ENCODE results near the gene NEB.
"Not testable (repeated sequence)": the region's sequence is repeated elsewhere in the genome, so short reads cannot be mapped to it uniquely, and the experiment has no call there.

Gene NEB

GRCh38 chr2:151760139-151760650, 25.9 kb upstream of the NEB start:
- Histone ChIP-seq H3K4me1 (ENCODE audit: control insufficient read depth, insufficient read depth, low read length, poor library complexity, severe bottlenecking) (peaks cover 4% of the 10 kb centered on the region), H3K27ac (ENCODE audit: low read depth, low read length, severe bottlenecking) (no peak overlapping the region), H3K9me3 (ENCODE audit: control insufficient read depth, low read length) (no peaks in the 10 kb centered on the region), H3K36me3 (ENCODE audit: control insufficient read depth, insufficient read depth, low read length) (no peaks in the 10 kb centered on the region), H3K4me3 (ENCODE audit: extremely low read depth, insufficient read depth, low read length, poor library complexity, severe bottlenecking) (no peak overlapping the region)
- 83 to 92% methylated on average over 9 to 10 of the region's 11 CpGs for WGBS, 2 experiments (ENCODE audit: insufficient coverage in 2 of 2)

GRCh38 chr2:151758744-151759143, 24.5 kb upstream of the NEB start:
- H3K36me3 ChIP-seq (ENCODE audit: control insufficient read depth, insufficient read depth, low read length), result no peaks in the 10 kb centered on the region
- H3K4me1 ChIP-seq (ENCODE audit: control insufficient read depth, insufficient read depth, low read length, poor library complexity, severe bottlenecking), result peaks cover 4% of the 10 kb centered on the region
- no peak overlapping the region for H3K4me3 ChIP-seq (ENCODE audit: extremely low read depth, insufficient read depth, low read length, poor library complexity, severe bottlenecking)
- no peak overlapping the region for H3K27ac ChIP-seq (ENCODE audit: low read depth, low read length, severe bottlenecking)
- WGBS, 2 experiments (ENCODE audit: insufficient coverage in 2 of 2), result 80% methylated on average over 1 of the region's 3 CpGs; no CpG with 5 or more reads in 1 of the 2 experiments
- no peaks in the 10 kb centered on the region for H3K9me3 ChIP-seq (ENCODE audit: control insufficient read depth, low read length)

- WGBS, 2 experiments (ENCODE audit: insufficient coverage in 2 of 2), result 80 to 88% methylated on average over 1 of the region's 1 CpG
- Histone ChIP-seq H3K4me3 (ENCODE audit: extremely low read depth, insufficient read depth, low read length, poor library complexity, severe bottlenecking) (no peak overlapping the region), H3K27ac (ENCODE audit: low read depth, low read length, severe bottlenecking) (no peak overlapping the region), H3K9me3 (ENCODE audit: control insufficient read depth, low read length) (no peaks in the 10 kb centered on the region), H3K4me1 (ENCODE audit: control insufficient read depth, insufficient read depth, low read length, poor library complexity, severe bottlenecking) (peaks cover 4% of the 10 kb centered on the region), H3K36me3 (ENCODE audit: control insufficient read depth, insufficient read depth, low read length) (no peaks in the 10 kb centered on the region)
These were observed 23.6 kb upstream of the NEB start for GRCh38 chr2:151757861-151758260.

- no peak overlapping the region for H3K4me3 ChIP-seq (ENCODE audit: extremely low read depth, insufficient read depth, low read length, poor library complexity, severe bottlenecking)
- no peak overlapping the region for H3K27ac ChIP-seq (ENCODE audit: low read depth, low read length, severe bottlenecking)
- peaks cover 4% of the 10 kb centered on the region for H3K4me1 ChIP-seq (ENCODE audit: control insufficient read depth, insufficient read depth, low read length, poor library complexity, severe bottlenecking)
- 87 to 90% methylated on average over 2 of the region's 2 CpGs for WGBS, 2 experiments (ENCODE audit: insufficient coverage in 2 of 2)
- no peaks in the 10 kb centered on the region for H3K9me3 ChIP-seq (ENCODE audit: control insufficient read depth, low read length)
- no peaks in the 10 kb centered on the region for H3K36me3 ChIP-seq (ENCODE audit: control insufficient read depth, insufficient read depth, low read length)
These were observed 22.5 kb upstream of the NEB start for GRCh38 chr2:151756820-151757219.

- Histone ChIP-seq H3K9me3 (ENCODE audit: control insufficient read depth, low read length) (no peaks in the 10 kb centered on the region), H3K36me3 (ENCODE audit: control insufficient read depth, insufficient read depth, low read length) (no peaks in the 10 kb centered on the region), H3K4me3 (ENCODE audit: extremely low read depth, insufficient read depth, low read length, poor library complexity, severe bottlenecking) (no peak overlapping the region), H3K4me1 (ENCODE audit: control insufficient read depth, insufficient read depth, low read length, poor library complexity, severe bottlenecking) (no peaks in the 10 kb centered on the region), H3K27ac (ENCODE audit: low read depth, low read length, severe bottlenecking) (no peak overlapping the region)
- 71% methylated on average over 1 of the region's 1 CpG; no CpG with 5 or more reads in 1 of the 2 experiments for WGBS, 2 experiments (ENCODE audit: insufficient coverage in 2 of 2)
These were observed 20.1 kb upstream of the NEB start for GRCh38 chr2:151754253-151754897.

DNA sequence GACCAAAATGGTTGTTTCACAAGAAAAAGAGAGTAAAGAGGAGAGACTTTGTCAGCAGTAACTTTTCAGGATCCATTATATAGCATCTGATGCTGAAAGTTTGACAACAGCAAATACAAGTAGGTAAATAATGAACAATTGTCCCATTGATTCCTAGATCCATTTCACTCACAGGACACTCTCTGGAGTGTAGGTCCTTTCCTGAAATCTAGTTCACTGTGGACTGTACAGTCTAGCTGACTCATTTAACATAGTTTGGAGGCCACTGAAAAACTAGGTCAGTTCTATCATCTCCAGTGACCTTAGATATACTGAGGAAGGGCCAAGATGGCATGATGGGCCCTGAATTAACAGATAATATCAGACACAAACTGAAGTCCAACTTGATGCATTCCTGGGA, 19.3 kb upstream of the NEB start:
- Histone ChIP-seq H3K36me3 (ENCODE audit: control insufficient read depth, insufficient read depth, low read length) (no peaks in the 10 kb centered on the region), H3K4me1 (ENCODE audit: control insufficient read depth, insufficient read depth, low read length, poor library complexity, severe bottlenecking) (no peaks in the 10 kb centered on the region), H3K4me3 (ENCODE audit: extremely low read depth, insufficient read depth, low read length, poor library complexity, severe bottlenecking) (no peak overlapping the region), H3K9me3 (ENCODE audit: control insufficient read depth, low read length) (no peaks in the 10 kb centered on the region), H3K27ac (ENCODE audit: low read depth, low read length, severe bottlenecking) (no peak overlapping the region)

- not testable (repeated sequence) for H3K4me1 ChIP-seq (ENCODE audit: control insufficient read depth, insufficient read depth, low read length, poor library complexity, severe bottlenecking); H3K9me3 ChIP-seq (ENCODE audit: control insufficient read depth, low read length); H3K36me3 ChIP-seq (ENCODE audit: control insufficient read depth, insufficient read depth, low read length); H3K27ac ChIP-seq (ENCODE audit: low read depth, low read length, severe bottlenecking); H3K4me3 ChIP-seq (ENCODE audit: extremely low read depth, insufficient read depth, low read length, poor library complexity, severe bottlenecking)
- 85% methylated on average over 2 of the region's 3 CpGs; no CpG with 5 or more reads in 1 of the 2 experiments for WGBS, 2 experiments (ENCODE audit: insufficient coverage in 2 of 2)
These were observed 11.0 kb upstream of the NEB start for GRCh38 chr2:151745261-151745660.

- Histone ChIP-seq H3K27ac (ENCODE audit: low read depth, low read length, severe bottlenecking) (no peak overlapping the region), H3K4me1 (ENCODE audit: control insufficient read depth, insufficient read depth, low read length, poor library complexity, severe bottlenecking) (peaks cover 6% of the 10 kb centered on the region), H3K9me3 (ENCODE audit: control insufficient read depth, low read length) (no peaks in the 10 kb centered on the region), H3K36me3 (ENCODE audit: control insufficient read depth, insufficient read depth, low read length) (no peaks in the 10 kb centered on the region), H3K4me3 (ENCODE audit: extremely low read depth, insufficient read depth, low read length, poor library complexity, severe bottlenecking) (no peak overlapping the region)
- WGBS, 2 experiments (ENCODE audit: insufficient coverage in 2 of 2), result 30 to 67% methylated on average over 1 to 2 of the region's 5 CpGs
These were observed 3.9 kb downstream of the NEB start for GRCh38 chr2:151730262-151730975.

DNA sequence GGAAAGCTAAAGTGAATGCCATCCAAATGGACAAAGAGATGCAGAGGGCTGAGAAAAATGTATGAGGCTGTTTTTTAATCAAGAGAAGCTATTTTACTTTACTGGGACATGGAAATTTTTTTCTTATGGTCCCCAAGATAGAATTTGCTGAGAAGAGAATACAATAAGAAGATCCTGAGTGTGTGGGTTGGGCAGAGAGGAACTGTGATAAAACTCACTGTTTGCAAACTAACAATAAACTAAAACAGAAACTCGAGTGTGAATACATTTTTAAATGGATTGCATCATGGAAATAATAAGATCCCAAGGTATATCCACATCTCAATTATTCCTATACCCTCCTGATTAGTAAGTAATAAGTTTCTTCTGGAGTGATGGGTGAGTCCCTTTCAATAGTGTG, 4.4 kb downstream of the NEB start:
- H3K36me3 ChIP-seq (ENCODE audit: control insufficient read depth, insufficient read depth, low read length), result no peaks in the 10 kb centered on the region
- no peak overlapping the region for H3K4me3 ChIP-seq (ENCODE audit: extremely low read depth, insufficient read depth, low read length, poor library complexity, severe bottlenecking)
- no CpG with 5 or more reads among the region's 1 CpG for WGBS, 2 experiments (ENCODE audit: insufficient coverage in 2 of 2)
- H3K4me1 ChIP-seq (ENCODE audit: control insufficient read depth, insufficient read depth, low read length, poor library complexity, severe bottlenecking), result peaks cover 6% of the 10 kb centered on the region
- H3K9me3 ChIP-seq (ENCODE audit: control insufficient read depth, low read length), result no peaks in the 10 kb centered on the region
- H3K27ac ChIP-seq (ENCODE audit: low read depth, low read length, severe bottlenecking), result no peak overlapping the region

DNA sequence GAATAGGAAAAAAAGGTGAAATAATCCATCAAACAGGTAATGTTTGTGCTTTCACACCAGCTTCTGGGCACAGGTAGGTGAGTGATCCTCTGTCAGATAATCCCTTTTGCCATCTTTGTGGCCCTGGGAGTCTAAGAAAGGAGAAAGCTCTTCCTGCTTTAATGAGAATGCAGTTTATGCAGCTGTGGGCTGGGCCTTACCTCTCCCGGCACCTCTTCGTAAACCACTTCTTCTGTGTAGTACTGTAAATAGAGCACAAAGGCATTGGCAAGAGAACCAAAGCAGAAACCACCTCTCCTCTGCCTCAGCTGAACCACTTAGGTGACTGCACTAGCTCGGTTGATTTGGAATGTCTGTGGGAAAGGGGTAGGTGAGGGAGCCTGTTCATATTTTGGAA, 4.9 kb downstream of the NEB start:
- H3K4me1 ChIP-seq (ENCODE audit: control insufficient read depth, insufficient read depth, low read length, poor library complexity, severe bottlenecking), result peaks cover 6% of the 10 kb centered on the region
- no CpG with 5 or more reads among the region's 3 CpGs for WGBS, 2 experiments (ENCODE audit: insufficient coverage in 2 of 2)
- H3K27ac ChIP-seq (ENCODE audit: low read depth, low read length, severe bottlenecking), result no peak overlapping the region
- H3K9me3 ChIP-seq (ENCODE audit: control insufficient read depth, low read length), result no peaks in the 10 kb centered on the region
- no peaks in the 10 kb centered on the region for H3K36me3 ChIP-seq (ENCODE audit: control insufficient read depth, insufficient read depth, low read length)
- H3K4me3 ChIP-seq (ENCODE audit: extremely low read depth, insufficient read depth, low read length, poor library complexity, severe bottlenecking), result no peak overlapping the region

GRCh38 chr2:151728804-151729414, 5.4 kb downstream of the NEB start:
- no peak overlapping the region for H3K4me3 ChIP-seq (ENCODE audit: extremely low read depth, insufficient read depth, low read length, poor library complexity, severe bottlenecking)
- H3K27ac ChIP-seq (ENCODE audit: low read depth, low read length, severe bottlenecking), result no peak overlapping the region
- 47 to 100% methylated on average over 1 to 2 of the region's 3 CpGs for whole genome bisulfite sequencing, 2 experiments (ENCODE audit: insufficient coverage in 2 of 2)
- H3K36me3 ChIP-seq (ENCODE audit: control insufficient read depth, insufficient read depth, low read length), result no peaks in the 10 kb centered on the region
- peaks cover 6% of the 10 kb centered on the region for H3K4me1 ChIP-seq (ENCODE audit: control insufficient read depth, insufficient read depth, low read length, poor library complexity, severe bottlenecking)
- H3K9me3 ChIP-seq (ENCODE audit: control insufficient read depth, low read length), result no peaks in the 10 kb centered on the region

Data from mesodermal cell (in vitro differentiated cells).